AG04449 (cell line): Measurements from ENCODE around the gene UQCC5.

Experiments used
- CTCF ChIA-PET: fragments of 350-600 bp; formaldehyde crosslinking; extraction: SDS; loops from one replicate; lab custom pipeline; 2021; ENCODE audit warnings: antibody characterized with exemption; lab: Yijun Ruan, JAX
- POLR2A ChIA-PET: fragments of 400-600, 350-600 bp; formaldehyde crosslinking; extraction: SDS; loops from one replicate; lab custom pipeline; 2020; ENCODE audit warnings: antibody characterized with exemption, inconsistent platforms; lab: Yijun Ruan, JAX
- DNase-seq: peaks from one replicate; pipeline ENCODE4 v3.0.0-alpha.2; 2010; ENCODE audit warnings: low read depth, low spot score
- H3K4me3 ChIP-seq: 2 replicates; pipeline ENCODE4 v1.5.1; 2011; ENCODE audit warnings: low read depth, mild to moderate bottlenecking, control low read depth, low read length
- TF ChIP-seq, protein P1 (sequence below): IDR thresholded peaks from one replicate; pipeline ENCODE4 v1.5.1; 2011; ENCODE audit warnings: mild to moderate bottlenecking, moderate library complexity, low read length, control low read depth, inconsistent platforms; ENCODE audit not compliant: insufficient read depth; ENCODE audit errors: missing control alignments

UQCC5 gene

GRCh38 chr3:52494886-52495495 is 41.4 kb upstream of the UQCC5 start, which contains the start of gene STAB1:
STAB1 (plus strand) TSS chr3:52495338; CDS start chr3:52495414, 76 bp downstream.
- ChIA-PET POLR2A (no interaction called here), CTCF (interaction anchor here (0.7 to 1.1 kb wide), 3 partner anchors 25 to 48 kb away, joined by 3 read pairs; no protein-coding TSS in a partner anchor)
- no peak within 1 kb of the TSS for H3K4me3 ChIP-seq
- no peak for DNase-seq
- TF ChIP-seq, protein P1, sequence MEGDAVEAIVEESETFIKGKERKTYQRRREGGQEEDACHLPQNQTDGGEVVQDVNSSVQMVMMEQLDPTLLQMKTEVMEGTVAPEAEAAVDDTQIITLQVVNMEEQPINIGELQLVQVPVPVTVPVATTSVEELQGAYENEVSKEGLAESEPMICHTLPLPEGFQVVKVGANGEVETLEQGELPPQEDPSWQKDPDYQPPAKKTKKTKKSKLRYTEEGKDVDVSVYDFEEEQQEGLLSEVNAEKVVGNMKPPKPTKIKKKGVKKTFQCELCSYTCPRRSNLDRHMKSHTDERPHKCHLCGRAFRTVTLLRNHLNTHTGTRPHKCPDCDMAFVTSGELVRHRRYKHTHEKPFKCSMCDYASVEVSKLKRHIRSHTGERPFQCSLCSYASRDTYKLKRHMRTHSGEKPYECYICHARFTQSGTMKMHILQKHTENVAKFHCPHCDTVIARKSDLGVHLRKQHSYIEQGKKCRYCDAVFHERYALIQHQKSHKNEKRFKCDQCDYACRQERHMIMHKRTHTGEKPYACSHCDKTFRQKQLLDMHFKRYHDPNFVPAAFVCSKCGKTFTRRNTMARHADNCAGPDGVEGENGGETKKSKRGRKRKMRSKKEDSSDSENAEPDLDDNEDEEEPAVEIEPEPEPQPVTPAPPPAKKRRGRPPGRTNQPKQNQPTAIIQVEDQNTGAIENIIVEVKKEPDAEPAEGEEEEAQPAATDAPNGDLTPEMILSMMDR = no peak

GRCh38 chr3:52495777-52496602 is 40.4 kb upstream of the UQCC5 start:
- no peak for DNase-seq
- POLR2A ChIA-PET = interaction anchor here (0.9 kb wide), 1 partner anchor 27 kb away, joined by 3 read pairs; no protein-coding TSS in a partner anchor
- no peak overlapping the region for H3K4me3 ChIP-seq
- CTCF ChIA-PET = interaction anchor here (0.7 to 1.0 kb wide), 2 partner anchors 26 to 49 kb away, joined by 3 read pairs; no protein-coding TSS in a partner anchor
- TF ChIP-seq, protein P1 = no peak

DNA sequence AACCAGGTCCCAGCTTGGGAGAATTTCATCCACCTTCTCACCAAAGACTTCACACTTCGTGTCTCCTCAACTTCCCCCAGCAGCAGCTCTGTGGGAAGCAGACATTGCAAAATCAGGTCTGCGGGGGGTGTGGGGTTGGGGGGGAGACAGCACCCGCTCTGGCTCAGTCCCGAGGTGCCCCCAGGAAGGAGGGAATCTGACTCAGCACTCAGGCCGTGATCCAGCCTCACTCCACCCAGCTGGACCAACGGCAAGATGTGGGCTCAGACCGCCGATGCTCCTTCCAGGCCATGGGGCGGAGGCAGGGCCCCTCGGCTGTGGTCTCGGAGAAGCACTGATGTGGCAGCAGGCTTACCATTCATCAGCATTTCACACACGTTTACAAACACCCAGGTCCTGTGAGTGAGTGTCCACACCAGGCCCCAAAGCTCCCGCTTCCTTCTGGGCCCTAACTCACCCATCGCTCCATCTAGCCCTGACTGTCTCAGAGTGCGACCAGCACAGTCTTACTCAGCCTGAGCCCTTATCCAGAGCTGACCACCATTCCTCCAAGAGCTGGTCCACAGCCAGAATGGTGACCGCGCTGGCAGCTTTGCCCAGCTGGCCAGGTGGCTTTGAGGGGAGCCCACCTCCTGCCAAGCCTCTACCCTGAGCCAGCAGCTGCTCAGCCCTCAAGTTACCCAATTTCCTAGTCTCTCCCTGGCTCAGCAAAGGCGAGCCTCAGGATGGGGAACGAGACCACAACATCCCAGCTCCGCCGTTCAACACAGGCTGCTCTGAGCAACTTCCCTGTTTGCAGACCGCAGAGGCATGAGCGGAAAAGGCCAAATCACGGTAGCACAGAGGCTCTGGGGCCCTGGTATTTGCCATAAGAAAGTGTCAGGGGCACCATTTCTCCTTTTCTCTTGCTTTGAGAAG is 38.0 kb upstream of the UQCC5 start:
- no peak overlapping the region for H3K4me3 ChIP-seq
- CTCF ChIA-PET = interaction anchor here (0.9 kb wide), 1 partner anchor 28 kb away, joined by 3 read pairs; no protein-coding TSS in a partner anchor
- TF ChIP-seq, protein P1 = no peak
- POLR2A ChIA-PET = interaction anchor here (0.6 to 1.0 kb wide), 5 partner anchors 8 to 35 kb away, joined by 3 to 5 read pairs (median 4); no protein-coding TSS in a partner anchor
- no peak for DNase-seq

DNA sequence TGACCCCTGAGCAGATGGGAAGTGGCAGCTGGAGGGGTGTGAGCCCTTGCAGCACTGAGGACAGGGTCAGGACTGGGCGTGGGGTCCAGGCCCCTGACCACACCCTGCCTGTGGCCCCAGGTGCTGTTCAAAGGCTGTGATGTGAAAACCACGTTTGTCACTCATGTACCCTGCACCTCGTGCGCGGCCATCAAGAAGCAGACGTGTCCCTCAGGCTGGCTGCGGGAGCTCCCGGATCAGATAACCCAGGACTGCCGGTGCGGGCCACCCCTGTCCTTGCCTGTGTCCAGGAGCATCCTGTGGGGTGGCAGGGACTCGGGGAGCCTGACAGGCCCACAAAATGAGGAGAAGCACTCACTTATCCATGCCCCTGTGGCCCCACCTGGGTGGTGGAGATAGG is 35.4 kb upstream of the UQCC5 start:
- TF ChIP-seq, protein P1 = no peak
- ChIA-PET CTCF (no interaction called here), POLR2A (interaction anchor here (0.8 kb wide), 1 partner anchor 20 kb away, joined by 4 read pairs; no protein-coding TSS in a partner anchor)
- H3K4me3 ChIP-seq = no peak overlapping the region
- DNase-seq = no peak

GRCh38 chr3:52502001-52502400 is 34.4 kb upstream of the UQCC5 start:
- ChIA-PET CTCF (no interaction called here), POLR2A (no interaction called here)
- no peak overlapping the region for H3K4me3 ChIP-seq
- TF ChIP-seq, protein P1 = no peak
- DNase-seq = no peak
